Fibroblast of the aortic adventitia (primary cell): ENCODE measurements around the gene CSNK2A1. TPM values are rescaled to one million over a fixed set of nuclear protein-coding genes. Genes with fewer than 3 reads are reported as not detected.
A peak's percentile ranks its signal among the peaks of the same experiment; 100 is the strongest.
"Not testable (repeated sequence)": the region's sequence is repeated elsewhere in the genome, so short reads cannot be mapped to it uniquely, and the experiment has no call there.

ENCODE experiments used
- DNase-seq: peaks from one replicate; pipeline ENCODE4 v3.0.0-alpha.2; 2010; ENCODE audit warnings: low read depth
- H3K4me3 ChIP-seq: 2 replicates; pipeline ENCODE4 v1.5.1; 2011; ENCODE audit warnings: low read depth, mild to moderate bottlenecking, control low read depth, low read length, moderate library complexity
- total RNA-seq: library from RNA; depleted of rRNA; stranded (reverse); fragments of >200 nt; gene quantifications from 2 replicates; pipeline ENCODE4 v1.2.3, GENCODE V29; 2012; ENCODE audit warnings: low replicate concordance
- TF ChIP-seq, protein P1 (sequence below): IDR thresholded peaks from 2 replicates; pipeline ENCODE4 v1.5.1; 2011; ENCODE audit warnings: mild to moderate bottlenecking, low read length, control low read depth, inconsistent platforms; ENCODE audit not compliant: insufficient read depth

Gene CSNK2A1
- total RNA-seq, 1 donor = 147 TPM

- TF ChIP-seq, protein P1, sequence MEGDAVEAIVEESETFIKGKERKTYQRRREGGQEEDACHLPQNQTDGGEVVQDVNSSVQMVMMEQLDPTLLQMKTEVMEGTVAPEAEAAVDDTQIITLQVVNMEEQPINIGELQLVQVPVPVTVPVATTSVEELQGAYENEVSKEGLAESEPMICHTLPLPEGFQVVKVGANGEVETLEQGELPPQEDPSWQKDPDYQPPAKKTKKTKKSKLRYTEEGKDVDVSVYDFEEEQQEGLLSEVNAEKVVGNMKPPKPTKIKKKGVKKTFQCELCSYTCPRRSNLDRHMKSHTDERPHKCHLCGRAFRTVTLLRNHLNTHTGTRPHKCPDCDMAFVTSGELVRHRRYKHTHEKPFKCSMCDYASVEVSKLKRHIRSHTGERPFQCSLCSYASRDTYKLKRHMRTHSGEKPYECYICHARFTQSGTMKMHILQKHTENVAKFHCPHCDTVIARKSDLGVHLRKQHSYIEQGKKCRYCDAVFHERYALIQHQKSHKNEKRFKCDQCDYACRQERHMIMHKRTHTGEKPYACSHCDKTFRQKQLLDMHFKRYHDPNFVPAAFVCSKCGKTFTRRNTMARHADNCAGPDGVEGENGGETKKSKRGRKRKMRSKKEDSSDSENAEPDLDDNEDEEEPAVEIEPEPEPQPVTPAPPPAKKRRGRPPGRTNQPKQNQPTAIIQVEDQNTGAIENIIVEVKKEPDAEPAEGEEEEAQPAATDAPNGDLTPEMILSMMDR = no peak
- DNase-seq = no peak
- H3K4me3 ChIP-seq = no peak overlapping the region
Measured at GRCh38 chr20:521860-522259, 21.7 kb downstream of the CSNK2A1 start.

DNA sequence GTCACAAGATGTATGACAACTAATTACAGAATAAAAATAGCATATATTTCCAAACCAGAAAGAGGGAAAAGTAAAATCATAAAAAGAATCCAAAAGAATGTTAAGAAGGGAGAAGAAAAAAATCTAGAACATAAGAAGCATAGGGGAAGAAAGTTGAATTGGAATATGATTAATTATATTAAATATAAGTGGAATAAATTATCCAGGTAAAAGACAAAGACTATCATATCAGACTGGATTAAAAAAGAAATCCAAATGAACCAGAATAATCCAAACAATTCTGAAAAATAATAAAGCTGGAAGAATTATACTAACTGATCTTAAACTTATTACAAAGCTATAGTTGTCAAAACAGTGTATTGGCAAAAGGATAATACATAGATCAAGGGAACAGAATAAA, 23.6 kb downstream of the CSNK2A1 start:
- no peak overlapping the region for H3K4me3 ChIP-seq
- DNase-seq = no peak
- TF ChIP-seq, protein P1 = no peak

- H3K4me3 ChIP-seq = no peak overlapping the region
- TF ChIP-seq, protein P1 = no peak
- DNase-seq = peak; percentile 28
Measured at GRCh38 chr20:517221-517620, 26.4 kb downstream of the CSNK2A1 start.

DNA sequence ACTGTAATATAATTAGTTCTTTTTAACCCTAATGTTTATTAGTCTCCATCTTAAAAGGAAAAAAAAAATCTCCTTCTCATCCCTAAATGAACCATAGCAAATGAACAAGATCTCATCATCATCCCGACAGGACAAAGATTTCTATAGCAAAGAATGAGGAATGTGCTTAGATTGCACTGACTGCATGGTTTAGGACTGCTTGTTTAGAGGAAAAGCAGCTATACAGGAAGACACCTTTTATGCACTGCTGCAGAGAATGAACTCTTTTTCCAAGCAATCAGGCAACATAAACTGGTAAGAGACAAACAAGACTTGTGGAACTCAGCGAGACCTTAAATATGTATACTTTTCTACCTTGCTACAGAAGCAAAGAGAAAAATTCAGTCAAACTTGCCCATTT, 26.8 kb downstream of the CSNK2A1 start:
- no peak for DNase-seq
- TF ChIP-seq, protein P1 = no peak
- no peak overlapping the region for H3K4me3 ChIP-seq

DNA sequence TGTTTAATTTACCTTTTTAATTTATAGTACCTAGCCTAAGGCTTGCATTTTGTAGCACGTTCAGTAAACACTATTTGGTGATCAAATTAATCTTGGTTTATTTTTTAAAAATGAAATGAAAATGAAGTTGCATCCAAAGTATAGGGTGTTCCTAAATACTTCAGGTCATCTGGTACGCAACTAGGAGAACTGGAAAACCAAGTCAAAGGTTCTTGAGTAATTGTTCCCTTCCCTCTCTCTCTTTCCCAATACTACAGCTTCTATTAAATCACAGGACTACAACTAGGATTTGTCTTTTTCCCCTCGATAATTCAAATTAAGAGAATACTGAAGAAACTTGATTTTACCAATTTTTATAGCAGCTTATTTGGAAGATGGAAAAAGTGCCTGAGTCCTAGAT, 27.9 kb downstream of the CSNK2A1 start:
- no peak overlapping the region for H3K4me3 ChIP-seq
- TF ChIP-seq, protein P1 = no peak
- DNase-seq = no peak

DNA sequence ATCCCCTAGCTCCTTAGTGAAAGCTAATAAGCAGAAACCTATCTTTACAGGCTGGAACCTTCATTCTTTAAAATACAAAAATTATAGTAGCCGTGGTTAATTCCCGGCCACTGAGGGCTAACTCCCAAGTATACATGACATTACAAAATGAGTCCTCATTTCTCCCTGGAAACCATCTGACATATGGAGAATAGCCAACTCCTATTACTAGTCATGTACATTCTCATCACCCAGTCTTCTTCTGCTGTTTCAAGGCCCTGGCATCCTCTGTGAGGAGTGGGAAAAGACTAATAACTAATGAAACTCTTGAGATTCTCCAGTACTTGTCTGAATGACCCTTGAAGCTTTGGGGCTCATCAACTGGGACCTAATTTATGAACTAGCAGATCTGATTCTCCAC, 30.2 kb downstream of the CSNK2A1 start:
- no peak overlapping the region for H3K4me3 ChIP-seq
- TF ChIP-seq, protein P1 = no peak
- DNase-seq = peak; percentile 18

DNA sequence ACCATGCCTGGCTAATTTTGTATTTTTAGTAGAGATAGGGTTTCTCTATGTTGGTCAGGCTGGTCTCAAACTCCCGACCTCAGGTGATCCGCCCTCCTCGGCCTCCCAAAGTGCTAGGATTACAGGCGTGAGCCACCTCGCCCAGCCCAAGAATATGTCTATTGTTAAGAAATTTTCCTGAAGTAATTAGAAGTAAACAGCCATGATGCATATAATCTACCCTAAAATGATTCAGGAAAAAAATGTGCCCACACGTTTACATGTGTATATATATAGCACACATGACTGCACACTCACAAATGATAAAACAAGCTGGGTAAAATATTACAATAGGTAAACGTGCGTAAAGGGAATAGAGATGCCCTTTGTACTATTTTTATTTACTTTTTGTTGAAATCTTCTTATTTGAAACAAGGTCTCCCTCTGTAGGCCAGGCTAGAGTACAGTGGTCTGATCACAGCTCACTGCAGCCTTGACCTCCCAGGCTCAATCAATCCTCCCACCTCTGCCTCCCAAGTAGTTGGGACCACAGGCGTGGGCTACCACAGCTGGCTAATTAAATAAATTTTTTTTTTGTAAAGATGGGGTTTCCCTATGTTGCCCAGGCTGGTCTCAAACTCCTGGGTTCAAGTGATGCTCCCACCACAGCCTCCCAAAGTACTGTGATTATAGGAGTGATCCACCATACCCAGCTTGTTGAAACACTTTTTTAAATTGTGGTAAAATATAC, 33.1 kb downstream of the CSNK2A1 start:
- not testable (repeated sequence) for H3K4me3 ChIP-seq

GRCh38 chr20:508364-508787, 35.2 kb downstream of the CSNK2A1 start:
- peak; percentile 28 for DNase-seq

More for the DNA sequence above, 33.1 kb downstream of the CSNK2A1 start:
- DNase-seq = not testable (repeated sequence)

More at GRCh38 chr20:508364-508787, 35.2 kb downstream of the CSNK2A1 start:
- H3K4me3 ChIP-seq = not testable (repeated sequence)
